Loucy (cell line): ENCODE measurements around the gene SLC6A6.

Experiments
- CTCF ChIP-seq: fragments of 200-600 bp; sonication (generic); conservative IDR thresholded peaks from 2 replicates; pipeline ENCODE4 v1.5.1; 2014; ENCODE audit warnings: mild to moderate bottlenecking, antibody characterized with exemption, low read length
- EZH2phosphoT487 ChIP-seq: fragments of 200-600 bp; IDR thresholded peaks from 2 replicates; pipeline ENCODE4 v1.6.1; 2018; ENCODE audit warnings: antibody characterized with exemption, mild to moderate bottlenecking, moderate library complexity, borderline replicate concordance

- no peak for TF ChIP-seq CTCF
- TF ChIP-seq EZH2phosphoT487: no peak
Measured at GRCh38 chr3:14454639-14455310, 52.4 kb downstream of the SLC6A6 start.
